Activated CD4-positive, alpha-beta T cell treated with anti-CD3 and anti-CD28 coated beads, Interleukin-2, amount 10 ng/mL, durations not matched to agents 24 days and 14 days (primary cell): Measurements from ENCODE around the gene TRDN. TPM values are rescaled to one million over a fixed set of nuclear protein-coding genes. Genes with fewer than 3 reads are reported as not detected.
"Not testable (repeated sequence)": the region's sequence is repeated elsewhere in the genome, so short reads cannot be mapped to it uniquely, and the experiment has no call there.

Source experiments
- DNase-seq: peaks from one replicate; pipeline ENCODE4 v3.0.0; 2022
- H3K27ac Mint-ChIP-seq: one replicate; pipeline ENCODE4 v1.8.0; 2022; ENCODE audit warnings: mild to moderate bottlenecking, mixed read lengths
- H3K27me3 Mint-ChIP-seq: one replicate; pipeline ENCODE4 v1.8.0; 2022; ENCODE audit warnings: mixed read lengths
- H3K36me3 Mint-ChIP-seq: one replicate; pipeline ENCODE4 v1.8.0; 2022; ENCODE audit warnings: low read depth, mild to moderate bottlenecking, mixed read lengths
- H3K4me1 Mint-ChIP-seq: one replicate; pipeline ENCODE4 v1.8.0; 2021; ENCODE audit warnings: mixed read lengths
- H3K4me3 Mint-ChIP-seq: one replicate; pipeline ENCODE4 v1.8.0; 2022; ENCODE audit warnings: mild to moderate bottlenecking, moderate library complexity, mixed read lengths
- H3K9me3 Mint-ChIP-seq: one replicate; pipeline ENCODE4 v1.8.0; 2021; ENCODE audit warnings: mixed read lengths
- intact Hi-C: fragments of 100-400 bp; cut with micrococcal nuclease; formaldehyde crosslinking; loops from one replicate; pipeline ENCODE4 v1.15.1; 2023
- total RNA-seq: library from RNA; stranded (reverse); gene quantifications from 2 replicates; pipeline ENCODE4 v1.2.3, GENCODE V29; 2022

Gene TRDN
- total RNA-seq, 1 donor from 2014 or later: not detected

- no peak for DNase-seq
- Mint-ChIP-seq H3K36me3 (no peaks in the 10 kb centered on the region), H3K27ac (no peak overlapping the region), H3K9me3 (no peaks in the 10 kb centered on the region), H3K4me1 (no peaks in the 10 kb centered on the region), H3K27me3 (no peaks in the 10 kb centered on the region), H3K4me3 (no peak overlapping the region)
- intact Hi-C loops: no loop called here
Observed at GRCh38 chr6:123610779-123611178, 26.0 kb downstream of the TRDN start.

GRCh38 chr6:123604067-123604466, 32.7 kb downstream of the TRDN start:
- no peaks in the 10 kb centered on the region for H3K4me1 Mint-ChIP-seq
- H3K27ac Mint-ChIP-seq: no peak overlapping the region
- H3K4me3 Mint-ChIP-seq: no peak overlapping the region
- no peaks in the 10 kb centered on the region for H3K9me3 Mint-ChIP-seq
- no peaks in the 10 kb centered on the region for H3K36me3 Mint-ChIP-seq
- intact Hi-C loops: no loop called here
- DNase-seq: no peak
- no peaks in the 10 kb centered on the region for H3K27me3 Mint-ChIP-seq

- no peaks in the 10 kb centered on the region for H3K36me3 Mint-ChIP-seq
- H3K9me3 Mint-ChIP-seq: peaks cover 3% of the 10 kb centered on the region
- no peaks in the 10 kb centered on the region for H3K27me3 Mint-ChIP-seq
- no peak overlapping the region for H3K27ac Mint-ChIP-seq
- intact Hi-C loops: no loop called here
- no peaks in the 10 kb centered on the region for H3K4me1 Mint-ChIP-seq
- H3K4me3 Mint-ChIP-seq: no peak overlapping the region
- no peak for DNase-seq
Observed at GRCh38 chr6:123598011-123598410, 38.7 kb downstream of the TRDN start.

GRCh38 chr6:123594776-123595175, 42.0 kb downstream of the TRDN start:
- intact Hi-C loops: no loop called here
- Mint-ChIP-seq H3K4me1 (no peaks in the 10 kb centered on the region), H3K36me3 (no peaks in the 10 kb centered on the region), H3K27me3 (no peaks in the 10 kb centered on the region), H3K27ac (no peak overlapping the region), H3K4me3 (no peak overlapping the region), H3K9me3 (peaks cover 3% of the 10 kb centered on the region)
- DNase-seq: no peak

- intact Hi-C loops: no loop called here
- Mint-ChIP-seq H3K27me3 (no peaks in the 10 kb centered on the region), H3K4me3 (no peak overlapping the region), H3K9me3 (no peaks in the 10 kb centered on the region), H3K36me3 (no peaks in the 10 kb centered on the region), H3K27ac (no peak overlapping the region), H3K4me1 (no peaks in the 10 kb centered on the region)
- DNase-seq: no peak
Observed at GRCh38 chr6:123592426-123592825, 44.3 kb downstream of the TRDN start.

- no peak overlapping the region for H3K4me3 Mint-ChIP-seq
- no peaks in the 10 kb centered on the region for H3K36me3 Mint-ChIP-seq
- H3K4me1 Mint-ChIP-seq: no peaks in the 10 kb centered on the region
- H3K9me3 Mint-ChIP-seq: no peaks in the 10 kb centered on the region
- no peak overlapping the region for H3K27ac Mint-ChIP-seq
- DNase-seq: no peak
- H3K27me3 Mint-ChIP-seq: no peaks in the 10 kb centered on the region
- intact Hi-C loops: no loop called here
Observed at GRCh38 chr6:123589973-123590372, 46.8 kb downstream of the TRDN start.

GRCh38 chr6:123589317-123589716, 47.4 kb downstream of the TRDN start:
- H3K27me3 Mint-ChIP-seq: no peaks in the 10 kb centered on the region
- H3K36me3 Mint-ChIP-seq: no peaks in the 10 kb centered on the region
- no peaks in the 10 kb centered on the region for H3K4me1 Mint-ChIP-seq
- DNase-seq: no peak
- intact Hi-C loops: no loop called here
- H3K4me3 Mint-ChIP-seq: no peak overlapping the region
- no peak overlapping the region for H3K27ac Mint-ChIP-seq
- H3K9me3 Mint-ChIP-seq: no peaks in the 10 kb centered on the region

- DNase-seq: no peak
- Mint-ChIP-seq H3K4me1 (no peaks in the 10 kb centered on the region), H3K27ac (no peak overlapping the region), H3K36me3 (no peaks in the 10 kb centered on the region), H3K9me3 (no peaks in the 10 kb centered on the region), H3K4me3 (no peak overlapping the region), H3K27me3 (no peaks in the 10 kb centered on the region)
- intact Hi-C loops: no loop called here
Observed at GRCh38 chr6:123588546-123588895, 48.2 kb downstream of the TRDN start.

- no peaks in the 10 kb centered on the region for H3K36me3 Mint-ChIP-seq
- no peaks in the 10 kb centered on the region for H3K9me3 Mint-ChIP-seq
- intact Hi-C loops: no loop called here
- no peaks in the 10 kb centered on the region for H3K4me1 Mint-ChIP-seq
- H3K27ac Mint-ChIP-seq: no peak overlapping the region
- H3K27me3 Mint-ChIP-seq: no peaks in the 10 kb centered on the region
- no peak for DNase-seq
- no peak overlapping the region for H3K4me3 Mint-ChIP-seq
Observed at GRCh38 chr6:123587838-123588545, 48.8 kb downstream of the TRDN start.

- DNase-seq, H3K4me1 Mint-ChIP-seq, H3K27me3 Mint-ChIP-seq, H3K36me3 Mint-ChIP-seq, intact Hi-C loops, H3K9me3 Mint-ChIP-seq, H3K4me3 Mint-ChIP-seq, H3K27ac Mint-ChIP-seq: not testable (repeated sequence)
Observed at GRCh38 chr6:123587407-123587806, 49.3 kb downstream of the TRDN start.

GRCh38 chr6:123580331-123580730, 56.4 kb downstream of the TRDN start:
- no peaks in the 10 kb centered on the region for H3K36me3 Mint-ChIP-seq
- intact Hi-C loops: no loop called here
- no peak overlapping the region for H3K4me3 Mint-ChIP-seq
- no peaks in the 10 kb centered on the region for H3K9me3 Mint-ChIP-seq
- DNase-seq: no peak
- no peaks in the 10 kb centered on the region for H3K4me1 Mint-ChIP-seq
- no peaks in the 10 kb centered on the region for H3K27me3 Mint-ChIP-seq
- H3K27ac Mint-ChIP-seq: no peak overlapping the region

GRCh38 chr6:123575188-123575587, 61.6 kb downstream of the TRDN start:
- Mint-ChIP-seq H3K4me3 (no peak overlapping the region), H3K27ac (no peak overlapping the region), H3K36me3 (no peaks in the 10 kb centered on the region), H3K27me3 (no peaks in the 10 kb centered on the region), H3K4me1 (no peaks in the 10 kb centered on the region), H3K9me3 (no peaks in the 10 kb centered on the region)
- DNase-seq: no peak
- intact Hi-C loops: no loop called here

- H3K9me3 Mint-ChIP-seq: no peaks in the 10 kb centered on the region
- H3K27me3 Mint-ChIP-seq: no peaks in the 10 kb centered on the region
- DNase-seq: no peak
- no peak overlapping the region for H3K27ac Mint-ChIP-seq
- no peaks in the 10 kb centered on the region for H3K4me1 Mint-ChIP-seq
- intact Hi-C loops: no loop called here
- no peak overlapping the region for H3K4me3 Mint-ChIP-seq
- no peaks in the 10 kb centered on the region for H3K36me3 Mint-ChIP-seq
Observed at GRCh38 chr6:123570813-123571684, 65.7 kb downstream of the TRDN start.

GRCh38 chr6:123569575-123569974, 67.2 kb downstream of the TRDN start:
- Mint-ChIP-seq H3K27ac (no peak overlapping the region), H3K9me3 (no peaks in the 10 kb centered on the region), H3K36me3 (no peaks in the 10 kb centered on the region), H3K4me3 (no peak overlapping the region), H3K27me3 (no peaks in the 10 kb centered on the region), H3K4me1 (no peaks in the 10 kb centered on the region)
- intact Hi-C loops: no loop called here
- DNase-seq: no peak
